Urinary bladder (tissue), 4 donors: ENCODE measurements around the gene BGN. TPM values are rescaled to one million over a fixed set of nuclear protein-coding genes. Genes with fewer than 3 reads are reported as not detected.

ENCODE experiments used
- DNase-seq: peaks from one replicate; pipeline ENCODE4 v3.0.0-alpha.2; 2015; ENCODE audit errors: extremely low spot score
- H3K27ac ChIP-seq: one replicate; pipeline ENCODE4 v1.5.1; 2013; ENCODE audit warnings: low read depth, mild to moderate bottlenecking, moderate library complexity
- H3K36me3 ChIP-seq: one replicate; pipeline ENCODE4 v1.6.1; 2013; ENCODE audit warnings: mild to moderate bottlenecking, moderate library complexity; ENCODE audit not compliant: insufficient read depth
- H3K4me1 ChIP-seq: one replicate; pipeline ENCODE4 v1.6.1; 2013; ENCODE audit warnings: mild to moderate bottlenecking, moderate library complexity; ENCODE audit not compliant: insufficient read depth
- H3K4me3 ChIP-seq: one replicate; pipeline ENCODE4 v1.5.1; 2013; ENCODE audit warnings: low read depth, low read length
- WGBS: extraction: QIAGEN DNeasy Blood & Tissue Kit; methylation state at CpG from one replicate; pipeline ENCODE4 v1.1.7; 2013; 5-methylcytosine and 5-hydroxymethylcytosine counted together
- polyA plus RNA-seq: library from polyadenylated mRNA; stranded (reverse); fragments of 200-250 nt; gene quantifications from one replicate; pipeline ENCODE4 v1.2.3, GENCODE V29; 2013
- total RNA-seq: library from RNA; depleted of rRNA; stranded (reverse); fragments of >200 nt; gene quantifications from one replicate; pipeline ENCODE4 v1.2.3, GENCODE V29; 2014
- donor health status: healthy with polysubstance abuse.
- donor health status: healthy.

The BGN gene
- total and polyA plus RNA-seq, 2 donors: 57.7 to 189 TPM

DNA sequence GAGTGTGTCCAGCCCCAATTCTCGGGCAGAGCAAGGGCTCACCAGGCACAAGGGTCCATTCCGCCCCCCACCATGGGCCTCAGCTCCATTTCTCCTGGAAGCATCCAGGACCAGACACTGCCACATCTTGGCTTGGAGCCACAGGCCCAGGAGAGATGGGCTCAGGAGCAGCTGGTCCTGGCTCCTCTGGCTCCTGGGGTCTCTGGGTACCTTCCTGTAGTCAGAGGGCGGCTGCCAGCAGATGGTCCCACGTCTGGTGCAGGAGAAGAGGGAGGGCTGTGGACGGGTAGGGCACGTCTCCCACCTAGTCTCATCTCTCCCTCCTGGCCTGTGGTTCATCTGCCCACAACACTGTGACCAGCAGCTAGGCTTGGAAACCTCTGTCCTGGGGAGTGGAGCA is 30.7 kb downstream of the BGN start:
- no peak overlapping the region for H3K27ac ChIP-seq
- no peaks in the 10 kb centered on the region for H3K4me1 ChIP-seq
- 71% methylated on average over 6 of the region's 6 CpGs for WGBS

GRCh38 chrX:153526042-153526441 is 31.3 kb downstream of the BGN start:
- Histone ChIP-seq H3K4me1 (no peaks in the 10 kb centered on the region), H3K36me3 (no peaks in the 10 kb centered on the region), H3K27ac (no peak overlapping the region), H3K4me3 (no peak overlapping the region)
- 39% methylated on average over 7 of the region's 7 CpGs for WGBS
- DNase-seq: no peak

More for the DNA sequence above, 30.7 kb downstream of the BGN start:
- Histone ChIP-seq H3K36me3 (no peaks in the 10 kb centered on the region), H3K4me3 (no peak overlapping the region)
- DNase-seq: no peak

- Histone ChIP-seq H3K36me3 (no peaks in the 10 kb centered on the region), H3K27ac (no peak overlapping the region), H3K4me3 (no peak overlapping the region), H3K4me1 (no peaks in the 10 kb centered on the region)
- DNase-seq: no peak
- WGBS: 52% methylated on average over 10 of the region's 10 CpGs
Observed at GRCh38 chrX:153526801-153527200, 32.0 kb downstream of the BGN start.

- no peak for DNase-seq
Observed at GRCh38 chrX:153527208-153527607, 32.4 kb downstream of the BGN start.

DNA sequence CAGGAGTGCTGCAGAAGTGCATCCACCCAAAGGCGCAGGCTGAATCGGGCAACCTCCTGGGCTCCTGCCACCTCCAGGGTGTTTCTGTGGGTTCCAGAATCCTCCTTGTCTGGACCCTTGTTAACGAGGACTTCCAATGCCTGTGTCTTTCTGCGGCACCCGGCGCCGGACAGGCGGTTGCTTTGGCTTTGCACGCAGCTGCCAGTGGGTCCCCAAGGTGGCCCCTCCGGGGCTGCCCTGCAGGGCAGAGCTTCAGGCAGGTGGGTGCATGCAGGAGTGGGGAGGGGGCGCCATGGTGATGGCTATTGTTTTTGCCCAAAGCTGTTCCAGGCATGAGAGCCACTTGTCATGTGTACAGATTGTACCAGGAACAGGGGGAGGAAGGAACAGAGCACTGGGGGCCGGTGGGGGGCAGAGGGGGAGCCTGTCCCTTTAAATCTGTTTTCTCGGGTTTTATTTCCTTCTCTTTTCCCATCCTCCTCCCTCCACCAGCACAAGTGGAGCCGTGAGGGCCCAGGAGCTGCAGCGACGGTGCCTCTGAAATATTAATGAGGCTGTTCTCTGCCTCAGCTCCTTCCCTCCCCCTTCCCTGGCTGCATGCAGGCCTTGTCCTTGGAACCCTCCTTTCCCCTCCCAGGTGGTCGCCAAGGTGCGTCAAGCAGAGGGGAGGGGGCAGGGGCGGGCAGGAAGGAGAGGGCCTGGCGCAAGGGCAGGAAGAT is 35.8 kb downstream of the BGN start:
- H3K4me3 ChIP-seq: no peak overlapping the region
- H3K4me1 ChIP-seq: no peaks in the 10 kb centered on the region
- 79% methylated on average over 20 of the region's 20 CpGs for WGBS
- no peaks in the 10 kb centered on the region for H3K36me3 ChIP-seq
- DNase-seq: no peak
- H3K27ac ChIP-seq: no peak overlapping the region

More at GRCh38 chrX:153527208-153527607, 32.4 kb downstream of the BGN start:
- Histone ChIP-seq H3K27ac (no peak overlapping the region), H3K36me3 (no peaks in the 10 kb centered on the region), H3K4me1 (no peaks in the 10 kb centered on the region), H3K4me3 (no peak overlapping the region)
- WGBS: 62% methylated on average over 15 of the region's 15 CpGs

DNA sequence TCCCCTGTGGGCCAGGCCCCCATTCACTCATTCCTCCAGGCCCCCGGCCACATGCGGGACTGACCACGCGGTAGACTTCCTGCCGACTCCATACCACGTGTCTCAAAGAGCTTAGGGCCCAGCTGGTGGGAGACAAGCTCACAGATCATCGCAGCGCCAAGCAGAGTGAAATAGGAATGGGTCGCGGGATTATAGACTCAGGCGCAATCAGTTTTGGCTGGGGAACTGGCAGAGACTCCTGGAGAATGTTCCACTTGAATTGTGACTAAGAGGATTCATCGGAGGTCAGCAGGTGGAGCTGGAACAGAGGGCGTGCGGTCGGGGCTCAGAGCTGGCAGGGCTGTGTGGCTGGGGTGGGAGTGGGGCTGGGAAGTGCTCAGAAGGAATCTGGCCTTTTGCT is 38.3 kb downstream of the BGN start:
- DNase-seq: no peak
- Histone ChIP-seq H3K4me1 (no peaks in the 10 kb centered on the region), H3K27ac (no peak overlapping the region), H3K4me3 (no peak overlapping the region), H3K36me3 (no peaks in the 10 kb centered on the region)
- WGBS: 50% methylated on average over 15 of the region's 15 CpGs

- H3K27ac ChIP-seq: no peak overlapping the region
- no peak for DNase-seq
- 89% methylated on average over 11 of the region's 11 CpGs for WGBS
- no peak overlapping the region for H3K4me3 ChIP-seq
- no peaks in the 10 kb centered on the region for H3K36me3 ChIP-seq
- H3K4me1 ChIP-seq: peaks cover 1% of the 10 kb centered on the region
Observed at GRCh38 chrX:153537080-153537479, 42.3 kb downstream of the BGN start.

DNA sequence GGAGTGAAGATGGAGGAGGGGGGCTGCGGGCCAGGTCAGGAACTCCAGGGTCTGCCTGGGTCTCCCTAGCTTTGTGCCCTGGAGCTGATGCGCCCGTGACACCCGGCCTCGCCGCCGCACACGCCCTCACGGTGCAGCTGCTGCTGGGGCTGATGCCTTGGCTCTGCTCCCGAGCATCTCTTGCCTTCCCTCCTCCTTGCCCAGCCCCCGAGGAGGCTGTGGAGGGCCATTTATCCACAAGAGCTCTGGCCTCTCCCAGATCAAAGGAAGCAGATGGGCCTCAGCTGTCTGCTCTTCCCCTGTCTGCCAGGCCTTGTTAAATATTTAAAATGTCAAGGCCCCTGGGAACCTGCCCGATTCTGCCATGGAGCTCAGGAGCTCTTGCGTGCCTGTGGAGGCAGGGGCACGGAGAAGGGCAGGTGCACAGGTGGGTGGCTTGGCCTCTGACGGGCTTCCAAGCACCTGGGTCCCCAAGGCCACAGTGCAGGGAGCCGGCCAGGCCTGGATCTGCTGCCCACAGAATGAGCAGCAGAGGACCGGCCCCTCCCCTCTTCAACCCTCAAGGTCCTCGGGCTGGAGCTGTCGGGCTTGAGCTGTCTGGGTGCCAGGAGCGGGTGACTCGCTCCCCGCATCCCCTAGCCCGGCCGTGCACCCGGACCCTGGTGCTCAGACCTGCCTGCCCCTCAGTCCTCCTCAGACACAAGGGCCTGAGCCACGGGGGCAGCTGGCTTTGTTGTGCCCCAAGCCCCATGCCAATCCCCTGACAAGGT is 42.9 kb downstream of the BGN start:
- no peak overlapping the region for H3K27ac ChIP-seq
- H3K36me3 ChIP-seq: no peaks in the 10 kb centered on the region
- no peak overlapping the region for H3K4me3 ChIP-seq
- 53% methylated on average over 26 of the region's 26 CpGs for WGBS
- no peak for DNase-seq
- H3K4me1 ChIP-seq: peaks cover 1% of the 10 kb centered on the region

DNA sequence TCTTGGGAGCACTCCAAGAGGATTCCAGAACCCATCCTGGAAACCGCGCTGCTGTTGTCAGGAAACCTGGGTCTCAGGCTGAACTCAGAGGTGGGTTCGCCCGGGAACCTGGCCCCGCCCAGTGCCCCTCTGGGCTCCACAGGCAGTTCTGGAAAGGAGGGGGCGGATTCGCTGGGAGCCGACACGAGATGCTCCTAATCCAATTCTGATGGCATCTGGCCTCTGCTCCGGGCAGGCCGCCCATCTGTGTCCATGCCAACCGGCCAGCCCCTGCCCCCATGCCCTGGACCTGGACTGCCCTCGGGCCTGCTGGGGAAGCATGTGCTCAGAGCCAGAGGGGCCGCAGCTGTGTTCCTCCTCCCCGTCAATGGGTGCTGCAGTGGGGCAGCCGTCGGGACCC is 43.6 kb downstream of the BGN start:
- peaks cover 1% of the 10 kb centered on the region for H3K4me1 ChIP-seq
- H3K4me3 ChIP-seq: no peak overlapping the region
- H3K36me3 ChIP-seq: no peaks in the 10 kb centered on the region
- no peak overlapping the region for H3K27ac ChIP-seq
- 69% methylated on average over 17 of the region's 17 CpGs for WGBS
- no peak for DNase-seq

GRCh38 chrX:153539171-153539978 is 44.6 kb downstream of the BGN start:
- H3K36me3 ChIP-seq: no peaks in the 10 kb centered on the region
- peaks cover 1% of the 10 kb centered on the region for H3K4me1 ChIP-seq
- WGBS: 39% methylated on average over 31 of the region's 31 CpGs
- H3K4me3 ChIP-seq: no peak overlapping the region
- no peak overlapping the region for H3K27ac ChIP-seq
- DNase-seq: no peak

GRCh38 chrX:153539979-153540358 is 45.2 kb downstream of the BGN start:
- Histone ChIP-seq H3K27ac (no peak overlapping the region), H3K4me3 (no peak overlapping the region), H3K4me1 (peaks cover 1% of the 10 kb centered on the region), H3K36me3 (no peaks in the 10 kb centered on the region)
- 74% methylated on average over 9 of the region's 9 CpGs for WGBS
- no peak for DNase-seq

DNA sequence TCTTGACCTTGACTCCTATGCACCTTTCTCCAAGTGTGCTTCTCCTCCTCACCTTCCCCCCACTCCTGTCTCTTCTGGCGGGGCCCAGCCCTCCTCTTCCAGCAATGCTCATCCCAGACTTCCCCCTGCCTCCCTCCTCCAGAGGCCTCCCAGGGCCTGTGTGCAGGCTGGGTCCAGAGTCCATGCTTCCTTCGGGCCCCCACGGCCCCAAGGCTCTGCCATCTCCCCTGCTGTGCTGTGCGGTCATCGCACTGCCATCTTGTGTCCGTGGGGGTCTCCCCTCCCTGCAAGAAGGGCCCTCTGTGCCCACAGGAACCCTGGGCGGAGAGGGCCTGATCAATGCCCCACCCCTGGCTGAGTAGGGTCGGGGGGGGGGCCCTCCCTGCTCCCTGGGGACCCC is 49.9 kb downstream of the BGN start:
- no peaks in the 10 kb centered on the region for H3K4me1 ChIP-seq
- 91% methylated on average over 7 of the region's 8 CpGs for WGBS
- no peaks in the 10 kb centered on the region for H3K36me3 ChIP-seq
- no peak for DNase-seq
- H3K27ac ChIP-seq: no peak overlapping the region
- H3K4me3 ChIP-seq: no peak overlapping the region

GRCh38 chrX:153546386-153546785 is 51.6 kb downstream of the BGN start:
- Histone ChIP-seq H3K27ac (no peak overlapping the region), H3K4me1 (no peaks in the 10 kb centered on the region), H3K4me3 (no peak overlapping the region), H3K36me3 (no peaks in the 10 kb centered on the region)
- DNase-seq: no peak
- 71% methylated on average over 11 of the region's 11 CpGs for WGBS
